NB4 (cell line): ENCODE results near the gene MTFP1.

Experiments used
- MYC ChIP-seq: IDR thresholded peaks from 2 replicates; pipeline ENCODE4 v1.6.1; 2011; ENCODE audit warnings: low read depth, low read length
- POLR2A ChIP-seq: IDR thresholded peaks from 2 replicates; pipeline ENCODE4 v1.6.1; 2011; ENCODE audit warnings: mild to moderate bottlenecking; ENCODE audit not compliant: insufficient read length; ENCODE audit errors: extremely low read depth
- TF ChIP-seq, protein P1 (sequence below): IDR thresholded peaks from one replicate; pipeline ENCODE4 v1.5.1; 2012; ENCODE audit warnings: low read depth, low read length
- TF ChIP-seq, protein P2 (sequence below): IDR thresholded peaks from 2 replicates; pipeline ENCODE4 v1.6.1; 2011; ENCODE audit warnings: low read depth, low read length

DNA sequence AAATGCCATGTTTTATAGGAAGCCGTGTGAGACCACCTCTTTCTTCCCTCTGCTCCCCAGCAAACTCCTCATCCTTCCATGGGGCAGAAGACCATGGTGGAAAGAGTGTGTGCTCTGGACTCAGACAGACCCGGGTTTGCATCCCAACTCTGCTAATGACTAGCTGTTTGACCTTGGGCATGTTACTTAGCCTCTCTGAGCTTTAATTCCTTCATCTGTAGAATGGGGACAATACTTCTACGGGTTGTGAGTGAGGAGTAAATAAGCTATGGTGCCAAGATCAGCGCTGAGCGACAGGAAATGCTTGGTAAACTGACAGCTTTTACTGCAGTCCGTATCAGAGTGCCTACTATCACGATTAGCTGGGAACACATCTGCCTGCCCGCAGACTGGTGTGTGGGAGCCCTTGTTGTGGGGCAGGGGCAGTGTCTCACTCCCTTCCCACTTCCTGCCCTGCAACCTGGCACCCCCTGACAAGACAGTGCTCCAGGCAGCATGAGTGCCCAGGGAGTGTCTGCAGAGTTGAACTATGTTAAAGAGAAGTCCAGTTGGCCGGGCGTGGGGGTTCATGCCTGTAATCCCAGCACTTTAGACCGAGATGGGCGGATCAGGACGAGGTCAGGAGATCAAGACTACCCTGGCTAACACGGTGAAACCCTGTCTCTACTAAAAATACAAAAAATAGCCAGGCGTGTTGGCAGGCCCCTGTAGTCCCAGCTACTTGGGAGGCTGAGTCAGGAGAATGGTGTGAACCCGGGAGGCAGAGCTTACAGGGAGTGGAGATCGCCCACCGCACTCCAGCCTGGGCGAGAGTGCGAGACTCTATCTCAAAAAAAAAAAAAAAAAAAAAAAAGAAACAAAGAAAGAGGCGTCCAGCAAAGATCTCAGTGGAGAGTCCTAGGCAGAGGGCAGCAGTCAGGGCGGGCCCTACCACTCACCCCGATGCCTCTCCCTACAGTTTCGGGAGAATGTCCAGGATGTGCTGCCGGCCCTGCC lies 26.6 kb upstream of the MTFP1 start:
- TF ChIP-seq, protein P1, sequence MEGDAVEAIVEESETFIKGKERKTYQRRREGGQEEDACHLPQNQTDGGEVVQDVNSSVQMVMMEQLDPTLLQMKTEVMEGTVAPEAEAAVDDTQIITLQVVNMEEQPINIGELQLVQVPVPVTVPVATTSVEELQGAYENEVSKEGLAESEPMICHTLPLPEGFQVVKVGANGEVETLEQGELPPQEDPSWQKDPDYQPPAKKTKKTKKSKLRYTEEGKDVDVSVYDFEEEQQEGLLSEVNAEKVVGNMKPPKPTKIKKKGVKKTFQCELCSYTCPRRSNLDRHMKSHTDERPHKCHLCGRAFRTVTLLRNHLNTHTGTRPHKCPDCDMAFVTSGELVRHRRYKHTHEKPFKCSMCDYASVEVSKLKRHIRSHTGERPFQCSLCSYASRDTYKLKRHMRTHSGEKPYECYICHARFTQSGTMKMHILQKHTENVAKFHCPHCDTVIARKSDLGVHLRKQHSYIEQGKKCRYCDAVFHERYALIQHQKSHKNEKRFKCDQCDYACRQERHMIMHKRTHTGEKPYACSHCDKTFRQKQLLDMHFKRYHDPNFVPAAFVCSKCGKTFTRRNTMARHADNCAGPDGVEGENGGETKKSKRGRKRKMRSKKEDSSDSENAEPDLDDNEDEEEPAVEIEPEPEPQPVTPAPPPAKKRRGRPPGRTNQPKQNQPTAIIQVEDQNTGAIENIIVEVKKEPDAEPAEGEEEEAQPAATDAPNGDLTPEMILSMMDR = no peak
- TF ChIP-seq POLR2A = no peak
- TF ChIP-seq, protein P2, sequence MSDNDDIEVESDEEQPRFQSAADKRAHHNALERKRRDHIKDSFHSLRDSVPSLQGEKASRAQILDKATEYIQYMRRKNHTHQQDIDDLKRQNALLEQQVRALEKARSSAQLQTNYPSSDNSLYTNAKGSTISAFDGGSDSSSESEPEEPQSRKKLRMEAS = no peak
- no peak for TF ChIP-seq MYC
